Keratinocyte (primary cell): ENCODE results near the gene PPARD. TPM values are rescaled to one million over a fixed set of nuclear protein-coding genes. Genes with fewer than 3 reads are reported as not detected.

Experiments used
- DNase-seq: peaks from one replicate; pipeline ENCODE4 v3.0.0-alpha.2; 2011; ENCODE audit warnings: low read depth, missing footprints, low spot score
- FAIRE-seq: peaks from 2 replicates; lab custom pipeline; 2011; peaks lifted over from hg19 to GRCh38; lab: Jason Lieb, UNC
- H2AFZ ChIP-seq: 2 replicates; pipeline ENCODE4 v1.6.0; 2012; ENCODE audit warnings: low read length, control low read depth, inconsistent platforms; ENCODE audit not compliant: control insufficient read depth
- H3K27ac ChIP-seq: 2 replicates; pipeline ENCODE4 v1.5.1; 2011; ENCODE audit warnings: low read length; ENCODE audit not compliant: control insufficient read depth, insufficient read depth
- H3K27me3 ChIP-seq: 3 replicates; pipeline ENCODE4 v1.6.0; 2011; ENCODE audit warnings: low read length; ENCODE audit not compliant: control insufficient read depth, insufficient read depth; ENCODE audit errors: extremely low read depth
- H3K36me3 ChIP-seq, 2 experiments: 2 replicates in 1 of 2; 3 replicates in 1 of 2; pipeline ENCODE4 v1.5.1; 2011; ENCODE audit warnings: low read length in 2 of 2, mild to moderate bottlenecking in 1 of 2; ENCODE audit not compliant: control insufficient read depth in 2 of 2, insufficient read depth in 2 of 2; ENCODE audit errors: extremely low read depth in 1 of 2
- H3K4me1 ChIP-seq: 3 replicates; pipeline ENCODE4 v1.5.1; 2011; ENCODE audit warnings: low read length; ENCODE audit not compliant: control insufficient read depth, insufficient read depth; ENCODE audit errors: extremely low read depth
- H3K4me2 ChIP-seq: 3 replicates; pipeline ENCODE4 v1.6.0; 2011; ENCODE audit warnings: low read depth, low read length; ENCODE audit not compliant: control insufficient read depth, insufficient read depth; ENCODE audit errors: extremely low read depth
- H3K4me3 ChIP-seq, 3 experiments: fragments of 200-600 bp in 1 of 3; sonication (generic) in 1 of 3; 2 replicates in 2 of 3; 3 replicates in 1 of 3; pipeline ENCODE4 v1.5.1; 2011 to 2016; ENCODE audit warnings: low read length in 3 of 3, mild to moderate bottlenecking in 3 of 3, control low read depth in 2 of 3, inconsistent platforms in 1 of 3, low read depth in 1 of 3, mixed read lengths in 1 of 3, mixed run types in 1 of 3, moderate library complexity in 1 of 3; ENCODE audit not compliant: control insufficient read depth in 2 of 3, insufficient read depth in 2 of 3; ENCODE audit errors: extremely low read depth in 1 of 3
- H3K79me2 ChIP-seq: 2 replicates; pipeline ENCODE4 v1.6.0; 2012; ENCODE audit warnings: low read length; ENCODE audit not compliant: control insufficient read depth, insufficient read depth
- H3K9ac ChIP-seq: 3 replicates; pipeline ENCODE4 v1.6.0; 2011; ENCODE audit warnings: low read length; ENCODE audit not compliant: control insufficient read depth, insufficient read depth; ENCODE audit errors: extremely low read depth
- H3K9me1 ChIP-seq: 3 replicates; pipeline ENCODE4 v1.6.0; 2011; ENCODE audit warnings: low read length; ENCODE audit not compliant: control insufficient read depth, insufficient read depth; ENCODE audit errors: extremely low read depth
- H3K9me3 ChIP-seq: 2 replicates; pipeline ENCODE4 v1.5.1; 2012; ENCODE audit warnings: low read depth, low read length; ENCODE audit not compliant: control insufficient read depth
- H4K20me1 ChIP-seq: 3 replicates; pipeline ENCODE4 v1.6.0; 2011; ENCODE audit warnings: low read length; ENCODE audit not compliant: control insufficient read depth, insufficient read depth; ENCODE audit errors: extremely low read depth
- CTCF ChIP-seq, 3 experiments: IDR thresholded peaks in 1 of 3; conservative IDR thresholded peaks in 1 of 3; optimal IDR thresholded peaks in 1 of 3; 2 replicates in 2 of 3; 3 replicates in 1 of 3; pipeline versions ENCODE3 to v1.5.1; 2011; ENCODE audit warnings: low read length in 3 of 3, mild to moderate bottlenecking in 3 of 3, moderate library complexity in 2 of 3, control low read depth in 1 of 3, inconsistent platforms in 1 of 3; ENCODE audit not compliant: insufficient read depth in 2 of 3; ENCODE audit errors: extremely low read depth in 1 of 3
- EZH2 ChIP-seq: IDR thresholded peaks from one replicate; pipeline ENCODE4 v1.6.1; 2012; ENCODE audit warnings: inconsistent platforms, mild to moderate bottlenecking, low read length, moderate library complexity
- dilution Hi-C: fragments of 300-500 bp; cut with MboI; formaldehyde crosslinking; loops from one replicate; pipeline ENCODE4 v1.7.0; 2020; ENCODE audit warnings: low sequenced_read_pairs; ENCODE audit not compliant: extremely low pct_ligation_motif_present
- polyA plus RNA-seq, 5 experiments: library from polyadenylated mRNA; depleted of rRNA in 3 of 5; stranded (reverse) in 3 of 5; stranded (forward) in 1 of 5; unstranded in 1 of 5; fragments of >200 nt; gene quantifications; 1 replicate in 1 of 5; 2 replicates in 3 of 5; 3 replicates in 1 of 5; pipeline versions ENCODE4 v1.2.1 to v1.2.3, GENCODE V29; 2011 to 2012; ENCODE audit warnings: missing spikeins in 2 of 5, low read depth in 1 of 5, low replicate concordance in 1 of 5

Gene PPARD
- polyA plus RNA-seq, 1 donor (not counting 4 experiments of a cell fraction or from before 2014, with no cell fraction given): 15.1 TPM

- no peak overlapping the region for H3K4me3 ChIP-seq
- peaks cover 16% of the 10 kb centered on the region for H3K79me2 ChIP-seq
- FAIRE-seq: no peak
- H3K4me2 ChIP-seq: no peak overlapping the region
- H3K27ac ChIP-seq: no peak overlapping the region
- no peak overlapping the region for H3K9ac ChIP-seq
- no peaks in the 10 kb centered on the region for H3K9me3 ChIP-seq
- H2AFZ ChIP-seq: no peak overlapping the region
- H3K9me1 ChIP-seq: no peaks in the 10 kb centered on the region
- H3K4me1 ChIP-seq: peaks cover 4% of the 10 kb centered on the region
- no peaks in the 10 kb centered on the region for H3K36me3 ChIP-seq
- H4K20me1 ChIP-seq: no peaks in the 10 kb centered on the region
- DNase-seq: no peak
- H3K27me3 ChIP-seq: no peaks in the 10 kb centered on the region
- dilution Hi-C loops: no loop called here
- TF ChIP-seq CTCF (optimal IDR thresholded peaks at IDR 0.05 in 1 of 3, IDR thresholded peaks at IDR 0.05 in 1 of 3, conservative IDR thresholded peaks at IDR 0.05 in 1 of 3; ENCODE audit: extremely low read depth in 1 of 3, insufficient read depth in 2 of 3, low read length in 3 of 3) (no peak), EZH2 (no peak)
Measured at GRCh38 chr6:35376281-35376680, 33.9 kb downstream of the PPARD start.

DNA sequence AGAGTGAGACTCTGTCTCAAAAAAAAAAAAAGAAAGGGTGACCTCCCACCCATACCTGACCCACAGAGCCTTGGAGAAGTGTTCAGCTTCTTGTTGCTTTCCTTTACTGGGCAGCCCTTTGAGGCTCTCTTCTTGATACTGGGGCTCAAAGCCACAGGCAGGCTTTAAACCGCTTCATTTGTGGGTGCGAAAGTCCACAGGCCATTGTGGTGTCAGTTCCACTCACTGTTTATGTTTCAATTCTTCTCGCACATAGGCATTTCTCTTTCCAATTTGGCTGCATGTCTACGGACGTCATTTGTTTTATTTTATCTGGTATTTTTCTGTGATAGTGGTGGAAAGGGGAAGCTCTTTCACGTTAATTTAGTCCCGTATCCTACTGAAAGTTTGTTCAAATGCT lies 34.6 kb downstream of the PPARD start:
- Histone ChIP-seq H3K9ac (no peak overlapping the region), H3K9me3 (no peaks in the 10 kb centered on the region), H3K9me1 (no peaks in the 10 kb centered on the region), H3K4me3 (no peak overlapping the region), H2AFZ (no peak overlapping the region), H3K4me1 (peaks cover 4% of the 10 kb centered on the region), H3K27ac (no peak overlapping the region), H3K27me3 (no peaks in the 10 kb centered on the region), H3K4me2 (no peak overlapping the region), H4K20me1 (no peaks in the 10 kb centered on the region), H3K36me3 (no peaks in the 10 kb centered on the region), H3K79me2 (peaks cover 12% of the 10 kb centered on the region)
- TF ChIP-seq CTCF (optimal IDR thresholded peaks at IDR 0.05 in 1 of 3, IDR thresholded peaks at IDR 0.05 in 1 of 3, conservative IDR thresholded peaks at IDR 0.05 in 1 of 3; ENCODE audit: extremely low read depth in 1 of 3, insufficient read depth in 2 of 3, low read length in 3 of 3): no peak
- no peak for TF ChIP-seq EZH2
- dilution Hi-C loops: no loop called here
- DNase-seq (no peak), FAIRE-seq (no peak)
